RWPE1 (cell line): ENCODE measurements around the gene DOHH.
A peak's percentile ranks its signal among the peaks of the same experiment; 100 is the strongest.

Source experiments
- CTCF ChIA-PET: fragments of 350-600 bp; sonication (Branson Sonifier 250); formaldehyde crosslinking; extraction: SDS; loops from one replicate; lab custom pipeline; 2021; lab: Yijun Ruan, JAX
- POLR2A ChIA-PET: fragments of 400-600 bp; formaldehyde crosslinking; extraction: SDS; loops from one replicate; lab custom pipeline; 2020; ENCODE audit warnings: antibody characterized with exemption; ENCODE audit not compliant: low non-redundant PET; lab: Yijun Ruan, JAX
- DNase-seq: peaks from one replicate; pipeline ENCODE4 v3.0.0; 2012; ENCODE audit warnings: low spot score
- H3K27ac ChIP-seq: fragments of 450-650 bp; 2 replicates; pipeline ENCODE4 v1.5.1; 2017
- CTCF ChIP-seq: fragments of 450-650 bp; conservative IDR thresholded peaks from 2 replicates; pipeline ENCODE4 v1.5.1; 2017; ENCODE audit warnings: low read depth, mild to moderate bottlenecking

DOHH gene

GRCh38 chr19:3480383-3481091 lies 19.9 kb downstream of the DOHH start, which contains the start of gene SMIM24:
Gene SMIM24, minus strand, starts transcription at chr19:3480525. Its CDS starts 62 bp downstream, at chr19:3480463.
- CTCF ChIA-PET = no interaction called here
- no peak within 1 kb of the TSS for H3K27ac ChIP-seq
- POLR2A ChIA-PET = no interaction called here
- no peak for DNase-seq
- TF ChIP-seq CTCF = no peak

DNA sequence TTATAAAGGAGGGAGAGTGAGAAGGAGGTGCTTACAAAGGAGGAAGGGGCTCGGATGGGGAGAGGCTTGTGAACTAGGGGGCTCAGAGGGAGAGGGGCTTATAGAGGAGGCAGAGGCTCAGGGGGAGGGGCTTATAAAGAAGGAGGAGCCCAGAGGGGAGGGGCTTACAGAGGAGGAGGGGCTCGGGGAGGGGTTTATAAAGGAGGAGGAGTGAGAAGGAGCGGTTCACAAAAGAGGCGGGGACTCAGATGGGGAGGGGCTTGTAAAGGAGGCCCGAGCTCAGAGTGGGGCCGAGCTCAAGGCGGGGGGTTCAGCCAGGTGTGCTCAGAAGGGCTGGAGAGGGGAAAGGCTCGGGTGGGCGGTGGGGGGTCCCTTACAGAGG lies 20.6 kb downstream of the DOHH start:
- H3K27ac ChIP-seq = no peak overlapping the region
- CTCF ChIA-PET = interaction anchor here (1.1 kb wide), 1 partner anchor 175 kb away, joined by 5 read pairs; no protein-coding TSS in a partner anchor
- no peak for TF ChIP-seq CTCF
- POLR2A ChIA-PET = no interaction called here
- peak; percentile 46 for DNase-seq

DNA sequence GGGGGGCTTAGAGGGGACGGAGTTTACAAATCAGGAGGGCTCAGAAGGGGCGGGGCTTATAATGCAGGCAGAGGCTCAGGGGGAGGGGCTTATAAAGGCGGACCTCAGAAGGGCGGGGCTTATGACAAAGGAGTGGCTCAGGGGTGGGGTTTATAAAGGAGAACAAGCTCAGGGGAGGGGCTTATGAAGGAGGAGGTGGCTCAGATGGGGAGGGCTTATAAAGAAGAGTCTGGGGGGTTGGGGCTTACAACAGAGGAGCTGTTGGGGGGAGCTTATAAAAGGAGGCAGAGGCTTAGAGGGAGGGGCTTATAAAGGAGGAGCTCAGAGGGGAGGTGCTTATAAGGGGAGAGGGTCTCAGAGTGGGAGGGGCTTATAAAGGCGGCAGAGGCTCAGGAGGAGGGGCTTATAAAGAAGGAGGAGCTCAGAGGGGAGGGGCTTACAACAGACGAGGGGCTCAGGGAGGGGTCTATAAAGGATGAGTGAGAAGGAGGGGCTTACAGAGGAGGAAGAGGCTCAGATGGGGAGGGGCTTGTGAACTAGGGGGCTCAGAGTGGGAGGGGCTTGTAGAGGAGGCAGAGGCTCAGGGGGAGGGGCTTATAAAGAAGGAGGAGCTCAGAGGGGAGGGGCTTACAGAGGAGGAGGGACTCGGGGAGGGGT lies 21.2 kb downstream of the DOHH start:
- ChIA-PET POLR2A (no interaction called here), CTCF (interaction anchor here (0.6 to 1.1 kb wide), 2 partner anchors 174 to 659 kb away, joined by 3 to 5 read pairs; no protein-coding TSS in a partner anchor)
- H3K27ac ChIP-seq = no peak overlapping the region
- no peak for TF ChIP-seq CTCF
- peak; percentile 36 for DNase-seq

- TF ChIP-seq CTCF = no peak
- no peak for DNase-seq
- ChIA-PET CTCF (interaction anchor here (0.6 to 1.1 kb wide), 2 partner anchors 174 to 660 kb away, joined by 3 to 5 read pairs; no protein-coding TSS in a partner anchor), POLR2A (no interaction called here)
- H3K27ac ChIP-seq = no peak overlapping the region
Observed at GRCh38 chr19:3478409-3479176, 21.9 kb downstream of the DOHH start.

GRCh38 chr19:3477951-3478350 lies 22.5 kb downstream of the DOHH start:
- DNase-seq = no peak
- no peak overlapping the region for H3K27ac ChIP-seq
- POLR2A ChIA-PET = no interaction called here
- CTCF ChIA-PET = no interaction called here
- no peak for TF ChIP-seq CTCF

DNA sequence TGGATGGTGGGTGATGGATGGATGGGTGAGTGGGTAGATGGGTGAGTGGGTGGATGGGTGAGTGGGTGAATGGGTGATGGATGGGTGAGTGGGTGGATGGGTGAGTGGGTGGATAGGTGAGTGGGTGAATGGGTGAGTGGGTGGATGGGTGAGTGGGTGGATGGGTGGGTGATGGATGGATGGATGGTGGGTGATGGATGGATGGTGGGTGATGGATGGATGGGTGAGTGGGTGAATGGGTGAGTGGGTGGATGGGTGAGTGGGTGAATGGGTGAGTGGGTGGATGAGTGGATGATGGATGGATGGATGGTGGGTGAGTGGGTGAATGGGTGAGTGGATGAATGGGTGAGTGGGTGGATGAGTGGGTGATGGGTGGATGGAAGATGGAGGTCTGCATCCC lies 23.0 kb downstream of the DOHH start:
- H3K27ac ChIP-seq = no peak overlapping the region
- TF ChIP-seq CTCF = no peak
- ChIA-PET POLR2A (no interaction called here), CTCF (no interaction called here)
- no peak for DNase-seq
